T1000 (cell line): ENCODE measurements around the gene FBLN5.
"Not testable (repeated sequence)": the region's sequence is repeated elsewhere in the genome, so short reads cannot be mapped to it uniquely, and the experiment has no call there.

Experiments used
- DNase-seq: peaks from one replicate; lab custom pipeline; 2025; ENCODE audit warnings: mixed read lengths; lab: John Stamatoyannopoulos, UW

FBLN5 gene

GRCh38 chr14:91904956-91905645 is 42.4 kb downstream of the FBLN5 start:
- no peak for DNase-seq

- no peak for DNase-seq
These were observed 43.0 kb downstream of the FBLN5 start for GRCh38 chr14:91904483-91904882.

- no peak for DNase-seq
These were observed 44.4 kb downstream of the FBLN5 start for GRCh38 chr14:91903070-91903469.

- DNase-seq: no peak
These were observed 45.2 kb downstream of the FBLN5 start for GRCh38 chr14:91902336-91902735.

- DNase-seq: no peak
These were observed 45.9 kb downstream of the FBLN5 start for GRCh38 chr14:91901449-91902226.

GRCh38 chr14:91899806-91900205 is 47.7 kb downstream of the FBLN5 start:
- DNase-seq: no peak

- DNase-seq: no peak
These were observed 48.3 kb downstream of the FBLN5 start for GRCh38 chr14:91899213-91899612.

- DNase-seq: no peak
These were observed 49.1 kb downstream of the FBLN5 start for GRCh38 chr14:91898372-91898771.

DNA sequence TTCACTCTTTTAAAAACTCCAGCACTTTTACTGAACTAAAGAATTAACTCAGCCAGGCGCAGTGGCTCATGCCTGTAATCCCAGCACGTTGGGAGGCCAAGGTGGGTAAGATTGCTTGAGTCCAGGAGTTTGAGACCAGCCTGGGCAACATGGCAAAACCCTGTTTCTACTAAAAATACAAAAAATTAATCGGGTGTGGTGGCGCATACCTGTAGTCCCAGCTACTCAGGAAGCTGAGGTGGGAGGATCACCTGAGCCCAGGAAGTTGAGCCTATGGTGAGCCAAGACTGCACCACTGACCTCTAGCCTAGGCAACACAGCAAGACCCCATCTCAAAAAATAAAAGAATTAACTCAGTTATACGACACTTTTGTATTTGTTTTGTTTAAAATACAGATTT is 49.8 kb downstream of the FBLN5 start:
- not testable (repeated sequence) for DNase-seq

- DNase-seq: no peak
These were observed 50.3 kb downstream of the FBLN5 start for GRCh38 chr14:91897106-91897701.

GRCh38 chr14:91896419-91896818 is 51.1 kb downstream of the FBLN5 start:
- no peak for DNase-seq

GRCh38 chr14:91893669-91894068 is 53.8 kb downstream of the FBLN5 start:
- no peak for DNase-seq

DNA sequence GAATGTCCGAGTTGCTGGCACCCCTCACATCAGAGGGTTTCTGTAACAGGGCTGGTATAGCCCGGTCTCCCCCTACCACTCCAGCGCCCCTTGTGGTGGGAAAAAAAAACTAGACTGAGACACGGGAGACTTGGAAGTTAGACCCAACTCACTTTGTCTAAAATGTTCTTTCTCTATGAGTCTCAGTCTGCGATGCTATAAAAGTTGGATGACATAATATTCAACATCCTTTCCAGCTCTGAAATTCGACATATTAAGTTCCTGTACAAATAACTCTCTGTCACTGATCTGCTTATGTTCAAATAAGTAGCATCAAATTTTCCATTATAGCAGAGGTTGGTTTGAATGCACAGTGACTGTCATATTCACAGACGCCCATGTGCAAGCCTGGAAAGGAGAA is 54.5 kb downstream of the FBLN5 start:
- no peak for DNase-seq

DNA sequence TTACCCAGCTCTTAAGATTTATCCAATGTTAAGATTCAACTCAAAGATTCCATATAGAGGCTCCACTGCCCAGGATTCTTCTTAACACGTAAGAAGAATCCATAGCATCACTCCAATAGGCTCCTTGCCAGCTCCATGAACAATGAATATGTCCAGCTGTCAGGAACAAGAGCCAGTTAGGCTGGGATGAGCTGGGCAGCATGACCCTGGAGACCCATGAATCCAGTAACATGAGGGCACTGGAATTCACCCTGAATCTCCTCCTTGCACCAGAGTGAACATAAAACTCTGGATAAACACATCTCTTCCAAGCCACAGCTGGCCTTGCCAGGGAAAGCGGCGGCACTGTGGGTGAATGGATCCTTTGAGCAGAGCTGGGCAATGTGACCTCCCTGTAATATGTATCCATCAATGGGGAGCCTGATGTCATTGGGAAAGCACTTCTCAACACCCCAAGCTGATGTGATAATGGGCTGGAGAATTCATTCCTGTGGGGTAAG is 55.7 kb downstream of the FBLN5 start:
- no peak for DNase-seq

- no peak for DNase-seq
These were observed 56.4 kb downstream of the FBLN5 start for GRCh38 chr14:91891101-91891500.

- DNase-seq: no peak
These were observed 57.2 kb downstream of the FBLN5 start for GRCh38 chr14:91890291-91890749.

DNA sequence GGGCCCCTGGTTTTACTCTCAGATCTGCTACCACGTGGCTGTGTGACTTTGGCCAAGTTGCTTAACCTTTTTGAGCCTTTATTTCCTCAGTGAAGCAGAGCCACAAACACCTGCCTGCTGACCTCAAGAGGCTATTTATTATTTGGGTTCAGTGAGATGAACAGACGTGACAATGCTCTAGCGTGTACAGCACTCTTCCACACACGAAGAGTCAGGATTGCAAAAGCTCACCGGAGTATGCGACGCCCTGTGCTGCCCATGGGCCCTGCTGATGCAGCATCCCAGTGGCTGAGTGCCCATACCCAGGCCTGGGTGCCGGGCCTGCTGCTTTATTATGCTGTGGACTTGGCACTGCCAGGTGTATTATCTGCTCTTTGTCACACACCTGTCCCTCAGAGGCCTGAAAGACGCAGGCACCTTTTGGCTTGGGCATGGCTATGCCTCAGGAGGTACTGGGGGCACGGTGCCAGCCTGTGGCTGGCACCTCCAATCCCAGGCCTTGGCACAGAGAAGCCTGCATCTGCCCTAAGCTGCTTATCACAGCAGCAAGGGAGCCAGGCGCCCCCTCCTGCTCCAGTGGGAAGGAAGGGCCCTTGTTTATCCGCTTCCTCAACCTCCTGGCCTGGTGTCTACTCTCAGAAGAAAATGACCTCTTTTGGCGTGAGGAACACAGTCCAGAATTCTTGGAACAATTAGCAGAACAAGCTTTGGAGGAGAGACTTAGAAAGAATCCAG is 57.9 kb downstream of the FBLN5 start:
- DNase-seq: no peak

GRCh38 chr14:91888641-91889476 is 58.6 kb downstream of the FBLN5 start:
- DNase-seq: no peak

DNA sequence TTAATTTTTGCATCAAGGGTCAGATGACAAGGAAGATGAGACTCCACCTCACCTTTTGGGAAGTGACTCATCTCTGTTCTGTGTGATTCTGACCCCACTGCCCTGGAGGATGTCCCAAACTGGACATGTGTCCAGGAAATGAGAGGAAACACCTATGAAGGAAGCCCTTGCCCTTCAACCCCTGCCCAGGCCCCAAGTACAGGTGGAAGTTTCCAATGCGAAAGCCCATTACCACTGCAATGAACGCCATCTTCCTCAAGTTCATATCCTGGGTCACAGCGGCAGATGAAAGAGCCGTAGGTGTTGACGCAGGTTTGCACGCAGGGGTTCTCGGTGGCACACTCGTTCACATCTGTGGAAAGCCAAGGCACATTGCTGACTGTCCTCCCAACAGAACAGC is 60.5 kb downstream of the FBLN5 start:
- DNase-seq: no peak

DNA sequence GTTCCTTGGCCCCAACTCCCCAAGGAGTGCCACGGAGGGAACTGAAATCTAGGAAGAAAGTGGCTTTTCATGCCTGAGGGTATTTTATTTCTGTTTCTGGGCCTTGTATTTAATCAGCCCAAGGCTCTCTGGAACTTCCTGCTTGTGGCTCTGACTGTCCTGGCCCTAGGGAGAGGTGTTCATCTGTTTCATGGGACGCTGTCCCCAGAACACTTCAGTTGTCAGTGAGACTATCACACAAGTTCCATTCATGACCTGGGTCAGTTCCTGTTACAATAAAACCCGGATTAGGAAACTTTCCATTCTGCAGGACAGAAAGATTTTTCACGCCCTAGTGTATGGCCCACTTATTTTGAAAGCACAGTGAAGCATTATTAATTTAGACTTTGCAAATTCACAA is 61.7 kb downstream of the FBLN5 start:
- DNase-seq: no peak

DNA sequence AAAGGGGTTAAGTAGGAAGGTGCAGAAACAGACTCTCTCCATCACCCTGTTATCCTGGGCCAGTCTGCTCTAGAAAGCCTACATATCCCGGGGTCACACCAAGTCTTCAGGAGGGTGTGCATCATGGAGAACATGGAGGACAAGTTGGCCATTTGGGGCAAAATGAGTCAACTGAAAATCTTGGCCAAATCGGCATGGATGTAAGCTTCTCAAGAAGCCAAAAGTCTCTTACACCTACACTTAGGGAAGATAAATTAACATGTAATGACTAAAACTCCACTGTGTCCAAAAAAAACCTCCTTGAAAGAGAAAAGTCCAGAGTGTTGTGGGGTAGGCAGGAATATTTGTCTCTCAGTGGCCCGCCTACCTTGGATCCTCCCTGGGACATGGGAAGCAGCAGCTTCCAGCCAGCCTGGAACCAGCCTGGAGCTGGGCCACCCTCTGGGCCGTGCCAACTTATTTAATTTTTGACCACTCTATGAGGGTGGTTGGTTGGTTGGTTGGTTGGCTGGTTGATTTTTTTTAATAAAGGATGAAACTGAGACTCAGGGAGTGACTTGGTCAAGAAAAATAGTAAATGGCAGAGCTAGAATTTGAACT is 62.3 kb downstream of the FBLN5 start:
- no peak for DNase-seq
